Spleen (tissue), 7 donors: ENCODE data around the gene TRIM7.

Source experiments
- CTCF ChIP-seq, 11 experiments: fragments of 200-600 bp in 7 of 11; fragments of 450-650 bp in 4 of 11; sonication (generic) in 4 of 11; IDR thresholded peaks in 8 of 11; conservative IDR thresholded peaks in 3 of 11; 1 replicate in 7 of 11; 2 replicates in 4 of 11; pipeline versions ENCODE4 v1.4.0 to v1.8.0; 2016 to 2021; ENCODE audit warnings: antibody characterized with exemption in 11 of 11, inconsistent platforms in 4 of 11, mild to moderate bottlenecking in 1 of 11
- POLR2AphosphoS5 ChIP-seq, 3 donors: sonication (generic); formaldehyde crosslinking; IDR thresholded peaks; one replicate each; pipeline ENCODE4 v1.5.1; 2017; ENCODE audit warnings: antibody characterized with exemption in 3 of 3
- donor health status: DM: no; HTN: no; CAD: no; lungs with moderate emphysema.
- donor health status: DM: no; HTN: no; CAD: no.
- donor health status: DM: no; HTN: no; CAD: no.

- TF ChIP-seq CTCF (IDR thresholded peaks at IDR 0.05 in 8 of 11, conservative IDR thresholded peaks at IDR 0.05 in 3 of 11) (no peak), POLR2AphosphoS5 (IDR thresholded peaks at IDR 0.05) (no peak)
Measured at GRCh38 chr5:181212934-181213333, 7.9 kb upstream of the TRIM7 start.
